Measurements from ENCODE around the gene HECTD3.

The HECTD3 gene

GRCh38 chr1:45010855-45011811, at the start of gene HECTD3:
Gene HECTD3, minus strand, starts transcription at chr1:45011324. Its CDS starts 67 bp downstream, at chr1:45011257.
- DNase-seq = peak; percentile 30

- no peak for DNase-seq
These were observed 48.7 kb upstream of the HECTD3 start for GRCh38 chr1:45059829-45060228.

- no peak for DNase-seq
These were observed 46.4 kb upstream of the HECTD3 start for GRCh38 chr1:45057542-45057941.

- no peak for DNase-seq
These were observed 40.1 kb upstream of the HECTD3 start for GRCh38 chr1:45051005-45051772.

- DNase-seq = no peak
These were observed 35.9 kb upstream of the HECTD3 start for GRCh38 chr1:45047032-45047431.

GRCh38 chr1:45044916-45045315, 33.8 kb upstream of the HECTD3 start:
- no peak for DNase-seq

- no peak for DNase-seq
These were observed 32.0 kb upstream of the HECTD3 start for GRCh38 chr1:45043094-45043493.

- no peak for DNase-seq
These were observed 29.2 kb upstream of the HECTD3 start for GRCh38 chr1:45040297-45040696.

- no peak for DNase-seq
These were observed 27.7 kb upstream of the HECTD3 start for GRCh38 chr1:45038661-45039364.

- DNase-seq = no peak
These were observed 27.1 kb upstream of the HECTD3 start for GRCh38 chr1:45038240-45038639.

GRCh38 chr1:45037456-45037855, 26.3 kb upstream of the HECTD3 start:
- no peak for DNase-seq

GRCh38 chr1:45035631-45036301, 24.6 kb upstream of the HECTD3 start:
- no peak for DNase-seq

GRCh38 chr1:45033356-45033755, 22.2 kb upstream of the HECTD3 start:
- DNase-seq = no peak

- no peak for DNase-seq
These were observed 21.7 kb upstream of the HECTD3 start for GRCh38 chr1:45032837-45033236.

GRCh38 chr1:45026446-45026845, 15.3 kb upstream of the HECTD3 start:
- DNase-seq = no peak

- no peak for DNase-seq
These were observed 12.5 kb upstream of the HECTD3 start for GRCh38 chr1:45023663-45024062.

GRCh38 chr1:45018599-45019230, 7.6 kb upstream of the HECTD3 start:
- DNase-seq = peak; percentile 11

GRCh38 chr1:45016767-45017166, 5.6 kb upstream of the HECTD3 start:
- no peak for DNase-seq

GRCh38 chr1:45016090-45016697, 5.1 kb upstream of the HECTD3 start:
- DNase-seq = no peak

- no peak for DNase-seq
These were observed 4.6 kb upstream of the HECTD3 start for GRCh38 chr1:45015683-45016082.

- DNase-seq = peak; percentile 64
These were observed 3.4 kb upstream of the HECTD3 start for GRCh38 chr1:45014321-45015028.
